ENCODE measurements around the gene SLC15A3.
A peak's percentile ranks its signal among the peaks of the same experiment; 100 is the strongest.

- TF ChIP-seq EZH2 (IDR thresholded peaks at IDR 0.05; ENCODE audit: borderline replicate concordance, insufficient read depth, low read length, poor library complexity, severe bottlenecking), result no peak
- TF ChIP-seq REST (IDR thresholded peaks at IDR 0.05; ENCODE audit: borderline replicate concordance), result no peak
- TF ChIP-seq, protein P1, sequence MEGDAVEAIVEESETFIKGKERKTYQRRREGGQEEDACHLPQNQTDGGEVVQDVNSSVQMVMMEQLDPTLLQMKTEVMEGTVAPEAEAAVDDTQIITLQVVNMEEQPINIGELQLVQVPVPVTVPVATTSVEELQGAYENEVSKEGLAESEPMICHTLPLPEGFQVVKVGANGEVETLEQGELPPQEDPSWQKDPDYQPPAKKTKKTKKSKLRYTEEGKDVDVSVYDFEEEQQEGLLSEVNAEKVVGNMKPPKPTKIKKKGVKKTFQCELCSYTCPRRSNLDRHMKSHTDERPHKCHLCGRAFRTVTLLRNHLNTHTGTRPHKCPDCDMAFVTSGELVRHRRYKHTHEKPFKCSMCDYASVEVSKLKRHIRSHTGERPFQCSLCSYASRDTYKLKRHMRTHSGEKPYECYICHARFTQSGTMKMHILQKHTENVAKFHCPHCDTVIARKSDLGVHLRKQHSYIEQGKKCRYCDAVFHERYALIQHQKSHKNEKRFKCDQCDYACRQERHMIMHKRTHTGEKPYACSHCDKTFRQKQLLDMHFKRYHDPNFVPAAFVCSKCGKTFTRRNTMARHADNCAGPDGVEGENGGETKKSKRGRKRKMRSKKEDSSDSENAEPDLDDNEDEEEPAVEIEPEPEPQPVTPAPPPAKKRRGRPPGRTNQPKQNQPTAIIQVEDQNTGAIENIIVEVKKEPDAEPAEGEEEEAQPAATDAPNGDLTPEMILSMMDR (IDR thresholded peaks at IDR 0.05; ENCODE audit: poor library complexity, severe bottlenecking), result peak; percentile 10
- no peak for TF ChIP-seq TAF1 (IDR thresholded peaks at IDR 0.05; ENCODE audit: low read depth)
- TF ChIP-seq MXI1 (conservative IDR thresholded peaks at IDR 0.05; ENCODE audit: poor library complexity, severe bottlenecking), result no peak
- no peak for TF ChIP-seq EP300 (conservative IDR thresholded peaks at IDR 0.05; ENCODE audit: poor library complexity, severe bottlenecking)
- TF ChIP-seq SMC3 (conservative IDR thresholded peaks at IDR 0.05; ENCODE audit: poor library complexity), result no peak
These were observed 7.3 kb downstream of the SLC15A3 start for GRCh38 chr11:60944490-60945294.
